Renal cortex interstitium (tissue), 11 donors: ENCODE results near the gene SDR39U1. TPM values are rescaled to one million over a fixed set of nuclear protein-coding genes. Genes with fewer than 3 reads are reported as not detected.
"Not testable (repeated sequence)": the region's sequence is repeated elsewhere in the genome, so short reads cannot be mapped to it uniquely, and the experiment has no call there.

Source experiments
- DNase-seq, 11 donors: peaks; one replicate each; pipeline ENCODE4 v3.0.0-alpha.2; 2013; ENCODE audit warnings: low read depth in 9 of 11, low spot score in 4 of 11; ENCODE audit errors: extremely low read depth in 1 of 11
- polyA plus RNA-seq, 3 donors: library from polyadenylated mRNA; unstranded; fragments of 120-200 nt; gene quantifications; one replicate each; pipeline ENCODE4 v1.2.1, GENCODE V29; 2013; ENCODE audit not compliant: insufficient read length in 3 of 3

Gene SDR39U1
- polyA plus RNA-seq, 3 donors: 51.4 to 76.8 (median 69.5) TPM

DNA sequence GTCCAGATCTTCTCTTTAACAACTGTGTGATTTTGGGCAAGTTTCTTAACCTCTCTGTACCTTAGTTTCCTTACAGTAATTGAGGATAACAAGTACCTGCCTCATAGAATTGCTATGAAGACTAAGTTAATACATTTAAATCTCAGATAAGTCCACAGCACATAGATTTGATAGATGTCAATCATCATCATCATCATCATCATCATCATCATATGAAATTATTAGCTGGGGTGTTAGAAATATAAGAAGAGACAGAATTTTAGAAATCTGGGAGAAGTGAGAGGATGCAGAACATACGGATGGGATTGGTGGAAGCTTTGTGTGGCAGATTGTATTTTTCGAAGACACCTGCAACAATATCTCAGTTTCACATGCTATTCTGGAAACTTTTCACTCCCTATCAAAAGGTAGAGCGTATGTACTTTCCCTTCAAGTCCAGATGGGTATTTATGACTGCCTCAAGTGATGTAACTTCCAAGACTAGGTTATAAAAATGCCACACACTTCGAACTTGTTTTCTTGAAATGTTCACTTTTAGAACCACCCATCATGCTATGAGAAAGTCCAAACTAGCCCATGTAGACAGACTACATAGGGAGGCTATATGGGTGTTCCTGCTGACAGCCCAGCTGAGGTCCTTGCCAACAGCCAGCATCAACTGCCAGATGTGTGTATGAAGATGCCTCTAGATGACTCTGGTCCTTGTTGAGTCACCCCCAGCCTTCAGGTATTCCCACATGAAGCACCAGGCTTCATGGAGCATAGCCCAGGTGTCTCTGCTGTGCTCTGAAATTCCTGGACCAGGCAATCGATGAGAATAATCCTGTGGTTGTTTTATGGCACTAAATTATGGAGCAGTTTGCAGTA, 20.7 kb upstream of the SDR39U1 start:
- DNase-seq: no peak

GRCh38 chr14:24461336-24461735, 18.8 kb upstream of the SDR39U1 start:
- no peak for DNase-seq

DNA sequence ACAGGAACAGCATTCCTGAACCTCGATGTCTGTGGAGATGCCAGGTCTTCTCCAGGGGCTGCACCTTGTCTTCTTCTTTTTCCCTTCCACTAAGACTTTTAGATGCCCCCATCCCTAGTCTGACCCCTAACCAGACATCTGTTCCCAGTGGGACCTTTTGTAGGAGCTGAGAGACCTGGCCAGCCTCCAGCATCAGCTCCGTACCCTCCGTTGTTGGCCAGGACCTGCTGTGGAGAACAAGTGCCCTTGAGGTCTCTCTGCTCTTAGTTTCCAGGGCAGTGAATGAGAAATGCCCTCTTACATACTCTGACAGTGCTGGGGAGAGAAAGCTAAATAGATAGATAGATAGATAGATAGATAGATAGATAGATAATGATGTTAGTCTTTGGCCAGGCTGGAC, 16.8 kb upstream of the SDR39U1 start:
- no peak for DNase-seq

DNA sequence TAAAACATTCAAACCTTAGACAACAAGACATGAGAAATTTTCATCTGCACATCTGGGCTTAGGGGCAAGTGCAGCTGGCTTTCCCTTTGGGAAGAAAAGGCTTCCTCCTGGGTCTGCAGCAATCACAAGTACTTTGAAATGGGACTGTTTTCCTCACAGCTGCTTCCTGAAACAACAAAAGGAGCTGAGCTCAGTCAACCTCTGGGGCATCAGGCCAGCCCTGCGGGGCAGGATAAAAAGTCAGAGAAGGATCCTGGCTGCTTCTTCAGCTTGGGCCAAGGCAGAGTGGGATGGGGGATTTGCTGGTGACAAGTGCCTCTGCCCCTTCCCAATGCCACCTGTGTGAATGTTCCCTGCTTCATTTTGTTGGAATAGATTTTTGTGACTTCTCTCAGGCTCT, 16.2 kb upstream of the SDR39U1 start:
- no peak for DNase-seq

- no peak for DNase-seq
These were observed 14.4 kb upstream of the SDR39U1 start for GRCh38 chr14:24456980-24457379.

- not testable (repeated sequence) for DNase-seq
These were observed 8.3 kb upstream of the SDR39U1 start for GRCh38 chr14:24450828-24451227.

DNA sequence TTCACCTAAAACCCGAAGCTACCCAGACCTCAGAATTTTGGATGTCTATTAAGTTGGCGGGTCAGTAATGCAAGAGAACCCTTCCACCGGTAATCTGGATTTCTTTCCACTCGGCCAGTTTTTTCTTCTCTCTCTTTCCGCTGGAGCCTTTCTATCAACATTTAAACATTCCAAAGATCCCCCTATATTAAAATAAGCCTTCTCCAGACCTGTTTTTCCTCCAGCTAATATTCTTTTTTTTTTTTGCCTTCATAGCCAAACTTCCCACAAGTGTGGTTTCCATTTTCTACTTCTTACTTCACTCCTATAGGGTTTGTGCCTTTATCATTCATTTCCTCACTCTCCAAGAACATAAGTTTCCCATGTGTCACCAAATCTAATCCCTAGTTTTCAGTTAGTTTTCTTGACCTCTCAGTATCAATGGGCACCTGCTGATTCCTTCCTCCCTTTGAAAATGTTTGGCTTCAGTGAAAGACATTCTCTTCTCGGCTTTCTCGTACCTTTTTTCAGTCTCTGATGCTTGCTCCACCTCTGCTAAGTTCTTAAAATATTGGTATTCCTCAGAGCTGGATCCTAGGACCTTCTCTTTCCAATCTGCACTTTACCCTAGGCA, 583 bp upstream of the SDR39U1 start:
- no peak for DNase-seq

DNA sequence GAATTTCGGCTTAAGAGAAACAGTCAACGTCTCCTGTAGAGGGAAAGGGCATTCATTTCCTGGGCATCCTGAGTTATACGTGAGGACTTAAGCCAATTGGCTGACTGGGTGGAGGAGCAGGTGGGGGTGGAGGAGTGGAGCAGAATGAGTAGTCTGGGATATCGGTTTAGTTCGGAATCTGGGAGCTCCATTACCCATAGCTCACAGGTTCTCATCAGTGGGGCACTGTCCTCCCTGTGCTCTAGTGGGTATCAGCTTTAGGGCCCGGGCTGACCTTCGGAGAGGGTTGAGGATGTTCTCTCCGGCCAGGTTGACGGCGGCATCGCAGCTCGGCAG, 704 bp downstream of the SDR39U1 start:
- DNase-seq: no peak

GRCh38 chr14:24441485-24441884, 1.1 kb downstream of the SDR39U1 start:
- DNase-seq: no peak

GRCh38 chr14:24440606-24441399, 1.8 kb downstream of the SDR39U1 start:
- no peak for DNase-seq

DNA sequence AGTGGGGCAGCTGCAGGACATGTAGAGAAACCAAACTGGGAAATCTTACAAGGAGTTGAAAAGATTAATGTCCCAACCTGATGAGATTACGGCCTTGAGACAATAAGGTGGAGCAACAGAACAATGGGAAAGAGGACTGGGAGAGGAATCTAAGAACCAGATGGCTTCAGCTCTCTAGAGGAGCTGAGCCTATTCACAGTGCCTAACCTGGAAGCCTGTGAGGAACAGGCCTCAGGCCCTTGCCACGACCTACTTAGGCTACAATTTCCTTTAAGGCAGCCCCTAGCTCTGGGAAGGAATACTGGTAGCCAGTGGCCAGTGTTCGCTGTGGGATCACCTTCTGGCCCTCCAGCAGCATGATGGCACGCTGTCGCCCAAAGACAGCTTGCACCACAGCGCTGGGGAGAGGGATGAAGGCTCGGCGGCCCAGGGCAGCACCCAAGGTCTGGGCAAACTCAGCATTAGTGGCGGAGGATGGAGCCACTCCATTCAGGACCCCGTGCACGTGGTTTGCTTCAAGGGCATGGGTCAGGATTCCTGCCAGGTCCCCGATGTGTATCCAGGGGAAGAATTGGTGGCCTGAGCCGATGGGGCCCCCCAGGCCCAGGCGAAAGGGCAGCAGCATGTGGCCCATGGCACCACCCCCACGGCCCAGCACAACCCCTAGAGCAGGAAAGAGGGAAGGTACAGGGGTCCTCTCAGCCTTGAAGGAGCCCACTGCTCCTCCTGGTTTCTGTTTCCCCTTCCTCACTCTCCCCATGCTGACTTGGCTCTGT, 2.6 kb downstream of the SDR39U1 start:
- no peak for DNase-seq

DNA sequence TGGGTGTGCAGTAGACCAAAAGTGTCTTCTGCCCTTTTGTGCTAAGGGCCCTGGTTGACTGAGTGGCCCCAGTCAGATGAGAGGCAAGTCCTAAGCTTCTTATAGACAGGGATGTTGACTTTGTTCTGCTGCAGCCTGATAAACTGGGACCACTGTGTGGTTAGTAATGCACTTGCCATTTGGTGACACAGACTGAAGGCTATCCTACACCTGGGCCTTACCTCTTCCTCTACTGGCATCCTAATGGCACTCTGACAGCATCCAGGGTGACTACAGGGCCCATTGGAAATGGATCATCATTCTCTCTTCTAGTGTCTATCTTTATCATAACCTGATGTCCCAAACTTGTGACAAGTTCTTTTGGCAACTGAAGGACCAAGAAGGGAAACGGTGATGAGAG, 3.3 kb downstream of the SDR39U1 start:
- no peak for DNase-seq

GRCh38 chr14:24438223-24439097, 4.1 kb downstream of the SDR39U1 start:
- DNase-seq: no peak

GRCh38 chr14:24437736-24438067, 4.9 kb downstream of the SDR39U1 start:
- DNase-seq: no peak

GRCh38 chr14:24437020-24437735, 5.4 kb downstream of the SDR39U1 start:
- DNase-seq: no peak

DNA sequence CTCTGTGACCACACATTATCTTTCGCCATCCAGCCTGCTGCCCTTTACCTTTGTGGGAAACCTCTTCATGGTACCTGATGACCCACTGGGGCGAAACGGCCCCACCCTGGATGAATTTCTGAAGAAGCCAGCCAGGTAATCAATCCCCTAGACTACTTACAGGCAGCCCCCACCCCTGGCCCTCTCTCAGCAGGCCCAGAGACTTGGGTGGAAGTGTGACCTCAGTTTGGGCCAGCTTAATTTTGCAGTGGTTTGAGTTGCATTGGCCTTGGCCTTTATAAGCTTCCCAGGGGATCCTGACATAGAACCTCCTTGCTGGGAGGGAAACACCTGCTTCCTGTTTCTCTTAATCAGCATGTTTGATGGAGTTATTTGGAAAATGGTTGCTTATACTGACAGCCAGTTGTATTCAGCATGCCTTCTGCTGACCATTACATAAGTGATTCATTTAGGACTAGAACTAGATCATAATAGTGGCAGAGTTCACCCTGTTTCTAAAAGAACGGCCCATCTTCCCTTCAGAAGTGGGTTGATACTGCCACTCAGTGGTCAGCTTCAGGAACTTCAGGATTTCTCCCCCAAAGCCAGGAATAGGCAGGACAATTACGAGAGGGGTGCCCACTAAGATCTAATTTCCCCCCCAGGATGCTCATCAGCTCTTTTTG, 6.1 kb downstream of the SDR39U1 start:
- DNase-seq: peak in 6 of 11 donors; percentile 47 to 64 (median 52)

DNA sequence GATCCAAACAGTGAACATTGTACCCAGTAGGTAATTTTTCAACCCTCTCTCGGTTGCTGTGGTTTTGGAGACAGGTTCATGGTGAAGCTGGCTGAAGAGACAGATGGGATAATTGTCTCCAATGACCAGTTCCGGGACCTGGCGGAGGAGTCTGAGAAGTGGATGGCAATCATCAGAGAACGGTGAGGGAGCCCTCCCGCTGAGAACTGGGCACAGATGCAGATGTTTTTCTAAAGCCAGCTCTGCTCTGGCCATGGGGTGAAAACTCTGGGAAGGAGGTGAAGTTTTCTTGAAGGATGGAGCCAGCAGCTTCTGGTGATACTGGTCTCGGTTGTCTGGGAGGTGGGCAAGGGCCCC, 6.6 kb downstream of the SDR39U1 start:
- no peak for DNase-seq
